ENCODE data around the gene MAD1L1. TPM values are rescaled to one million over a fixed set of nuclear protein-coding genes. Genes with fewer than 3 reads are reported as not detected.

MAD1L1 gene
- total and polyA plus RNA-seq, 2 of the 8 experiments (the other 6 are each of a cell fraction or from before 2014, with no cell fraction given): 40.4 to 44.6 TPM

DNA sequence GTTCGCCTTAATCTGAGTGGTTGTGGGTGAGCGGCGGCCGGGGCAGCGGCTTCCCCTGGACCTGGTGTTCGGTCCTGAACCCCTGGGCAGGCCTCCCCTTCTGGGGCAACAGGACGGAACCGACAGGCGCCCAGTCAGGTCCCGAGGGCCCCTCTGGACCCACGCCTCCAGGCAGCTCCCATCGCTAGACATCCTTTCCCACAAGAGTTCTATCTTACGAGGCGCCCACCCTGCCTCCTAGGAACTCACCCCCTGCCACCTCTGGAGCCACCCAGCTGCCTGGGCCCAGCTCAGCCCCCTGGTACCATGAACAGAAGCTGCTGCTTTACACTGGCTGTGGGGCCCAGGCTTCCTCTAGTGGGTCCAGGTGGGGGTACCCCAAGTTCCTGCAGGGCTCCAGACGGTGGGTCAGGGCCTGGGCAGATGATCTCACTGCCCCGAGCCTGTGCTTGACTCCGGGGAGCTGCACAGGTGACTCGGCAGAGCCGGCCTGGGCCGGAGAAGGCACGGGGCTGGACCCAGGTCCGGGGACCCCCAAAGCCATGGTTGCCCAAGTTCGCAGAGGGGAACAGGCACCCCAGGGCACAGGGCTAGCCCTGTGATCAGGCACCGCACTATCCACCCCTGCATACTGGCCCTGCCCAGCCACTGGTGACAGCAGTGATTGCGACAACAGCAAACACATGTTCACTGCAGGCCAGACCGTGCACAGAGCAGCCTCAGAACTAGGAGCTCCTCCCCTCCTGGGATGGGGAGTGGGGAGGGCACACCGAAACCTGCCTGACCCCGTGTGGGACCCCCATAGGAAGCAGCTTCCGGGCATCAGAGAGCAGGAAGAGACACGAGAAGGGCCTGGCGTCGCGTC is 382.4 kb downstream of the MAD1L1 start (continued):
- no peak for TF ChIP-seq CHD7 (IDR thresholded peaks at IDR 0.05; ENCODE audit: insufficient replicate concordance, low read length)
- TF ChIP-seq KDM5A (IDR thresholded peaks at IDR 0.05; ENCODE audit: low read length): no peak
- TF ChIP-seq PHF8 (conservative IDR thresholded peaks at IDR 0.05; ENCODE audit: low read depth, low read length): no peak
- TF ChIP-seq SUZ12 (IDR thresholded peaks at IDR 0.05; ENCODE audit: low read length): no peak
- TF ChIP-seq KDM4A (IDR thresholded peaks at IDR 0.05; ENCODE audit: low read depth, low read length, severe bottlenecking): no peak
- no peak for TF ChIP-seq HDAC2 (IDR thresholded peaks at IDR 0.05; ENCODE audit: borderline replicate concordance in 1 of 2, low read depth in 2 of 2, low read length in 2 of 2)
- no peak for TF ChIP-seq SIN3A (conservative IDR thresholded peaks at IDR 0.05 in 1 of 2, IDR thresholded peaks at IDR 0.05 in 1 of 2; ENCODE audit: low read depth in 1 of 2, low read length in 2 of 2)
- TF ChIP-seq CHD2 (IDR thresholded peaks at IDR 0.05; ENCODE audit: low read length): no peak
- no peak for TF ChIP-seq EGR1 (IDR thresholded peaks at IDR 0.05; ENCODE audit: borderline replicate concordance, low read depth, low read length)
